Osteocyte (in vitro differentiated cells): ENCODE results near the gene AP1S2. TPM values are rescaled to one million over a fixed set of nuclear protein-coding genes. Genes with fewer than 3 reads are reported as not detected.

Experiments
- DNase-seq: peaks from one replicate; pipeline ENCODE4 v3.0.0; 2021; ENCODE audit warnings: mixed read lengths; ENCODE audit not compliant: unreplicated experiment; ENCODE audit errors: extremely low spot score
- H3K27ac Mint-ChIP-seq: one replicate; pipeline ENCODE4 v1.8.0; 2021; ENCODE audit warnings: mild to moderate bottlenecking, mixed read lengths; ENCODE audit not compliant: unreplicated experiment
- H3K27me3 Mint-ChIP-seq: one replicate; pipeline ENCODE4 v1.8.0; 2021; ENCODE audit warnings: mixed read lengths; ENCODE audit not compliant: unreplicated experiment
- H3K36me3 Mint-ChIP-seq: one replicate; pipeline ENCODE4 v1.8.0; 2021; ENCODE audit warnings: mixed read lengths; ENCODE audit not compliant: unreplicated experiment
- H3K4me1 Mint-ChIP-seq: one replicate; pipeline ENCODE4 v1.8.0; 2021; ENCODE audit warnings: mixed read lengths; ENCODE audit not compliant: unreplicated experiment
- H3K4me3 Mint-ChIP-seq: one replicate; pipeline ENCODE4 v1.8.0; 2021; ENCODE audit warnings: mild to moderate bottlenecking, moderate library complexity, mixed read lengths; ENCODE audit not compliant: unreplicated experiment
- H3K9me3 Mint-ChIP-seq: one replicate; pipeline ENCODE4 v1.8.0; 2021; ENCODE audit warnings: mixed read lengths; ENCODE audit not compliant: unreplicated experiment
- CTCF ChIP-seq: fragments of 200-600 bp; sonication (generic); IDR thresholded peaks from 2 replicates; pipeline ENCODE4 v1.5.0; 2021; ENCODE audit warnings: antibody characterized with exemption, mild to moderate bottlenecking, moderate library complexity
- total RNA-seq: library from RNA; stranded (reverse); gene quantifications from 2 replicates; pipeline ENCODE4 v1.2.1, GENCODE V29; 2021

AP1S2 gene
- total RNA-seq, 1 donor from 2014 or later, result 92.6 TPM

- no peak for TF ChIP-seq CTCF
- Mint-ChIP-seq H3K4me1 (no peaks in the 10 kb centered on the region), H3K27ac (no peak overlapping the region), H3K27me3 (no peaks in the 10 kb centered on the region), H3K4me3 (no peak overlapping the region), H3K36me3 (peaks cover 12% of the 10 kb centered on the region), H3K9me3 (no peaks in the 10 kb centered on the region)
- DNase-seq, result no peak
These were observed 72.5 kb downstream of the AP1S2 start for GRCh38 chrX:15781961-15782699.

Other genes with a start within 250 kb of the AP1S2 start
- not detected in 2 replicates for gene CLTRN, start 190.0 kb downstream of the AP1S2 start, total RNA-seq
- 10.7 and 12.1 TPM in 2 replicates for gene CA5B, start 116.5 kb downstream of the AP1S2 start, total RNA-seq
- gene ZRSR2, start 64.3 kb downstream of the AP1S2 start, total RNA-seq, result 14.0 and 16.3 TPM in 2 replicates